Measurements from ENCODE around the gene PCSK7.

GRCh38 chr11:117222991-117223740 lies 8.7 kb downstream of the PCSK7 start:
- TF ChIP-seq CTCF (IDR thresholded peaks at IDR 0.05) (no peak), POLR2A (IDR thresholded peaks at IDR 0.05) (no peak), POLR2AphosphoS5 (IDR thresholded peaks at IDR 0.05) (no peak)
